Progenitor cell of endocrine pancreas (in vitro differentiated cells): Measurements from ENCODE around the gene CATSPER1. TPM values are rescaled to one million over a fixed set of nuclear protein-coding genes. Genes with fewer than 3 reads are reported as not detected.

Source experiments
- DNase-seq: peaks from one replicate; pipeline ENCODE4 v3.0.0; 2021; ENCODE audit warnings: low spot score; ENCODE audit not compliant: unreplicated experiment
- H3K27ac Mint-ChIP-seq: 2 replicates; pipeline ENCODE4 v1.8.0; 2021; ENCODE audit warnings: mild to moderate bottlenecking, moderate library complexity, mixed read lengths
- H3K27me3 Mint-ChIP-seq: 2 replicates; pipeline ENCODE4 v1.8.0; 2021; ENCODE audit warnings: mixed read lengths
- H3K36me3 Mint-ChIP-seq: 2 replicates; pipeline ENCODE4 v1.8.0; 2022; ENCODE audit warnings: mixed read lengths; ENCODE audit not compliant: insufficient read depth
- H3K4me1 Mint-ChIP-seq: 2 replicates; pipeline ENCODE4 v1.8.0; 2021; ENCODE audit warnings: low read depth, mixed read lengths
- H3K4me3 Mint-ChIP-seq: 2 replicates; pipeline ENCODE4 v1.8.0; 2021; ENCODE audit warnings: low read depth, mild to moderate bottlenecking, moderate library complexity, mixed read lengths
- H3K9me3 Mint-ChIP-seq: 2 replicates; pipeline ENCODE4 v1.8.0; 2021; ENCODE audit warnings: low read depth, mixed read lengths
- total RNA-seq: library from RNA; stranded (reverse); gene quantifications from 2 replicates; pipeline ENCODE4 v1.2.1, GENCODE V29; 2021
- TF ChIP-seq, protein P1 (sequence below): fragments of 200-600 bp; sonication (generic); IDR thresholded peaks from one replicate; pipeline ENCODE4 v1.5.0; 2021; ENCODE audit warnings: antibody characterized with exemption, mild to moderate bottlenecking; ENCODE audit not compliant: unreplicated experiment

Gene CATSPER1
- total RNA-seq, 1 donor from 2014 or later = not detected

DNA sequence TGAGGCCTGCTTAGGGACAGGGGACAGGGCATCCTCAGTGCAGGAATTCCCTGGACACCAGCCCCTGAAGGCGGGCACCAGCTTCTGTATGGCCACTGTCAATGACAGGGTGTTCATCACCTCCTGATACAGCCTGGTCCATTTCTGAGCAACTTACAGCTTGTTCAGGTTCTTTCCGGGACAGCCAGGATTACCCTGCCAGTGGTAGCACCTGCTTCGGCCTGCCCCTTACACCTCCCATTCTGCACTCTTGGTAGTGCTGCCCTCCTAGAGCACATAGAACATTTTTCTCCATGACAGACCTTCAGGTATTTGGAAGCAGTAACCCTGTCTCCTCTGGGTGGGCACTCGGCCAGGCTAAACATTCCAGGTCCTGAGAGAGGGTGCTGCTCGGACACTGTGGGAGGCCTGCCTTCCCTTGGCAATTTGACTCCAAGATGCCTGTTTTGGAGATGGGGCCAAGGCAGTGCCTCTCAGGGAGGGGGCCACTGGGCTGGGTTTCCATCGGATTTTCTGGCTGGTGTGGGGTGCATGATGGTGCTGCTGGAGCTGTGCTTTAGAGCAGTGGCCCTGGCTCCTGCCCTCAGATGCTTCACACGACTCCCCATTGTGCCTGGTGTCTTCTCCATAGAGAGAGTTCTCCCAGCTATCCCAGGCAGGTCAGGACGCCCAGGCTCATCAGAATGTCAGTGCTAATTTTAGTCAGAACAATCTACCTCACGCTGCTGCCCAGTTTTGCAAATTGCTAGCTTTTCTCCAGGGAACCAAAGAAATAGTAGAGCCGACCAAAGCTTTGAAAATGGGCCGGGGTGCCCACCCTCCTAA, 21.5 kb upstream of the CATSPER1 start:
- H3K4me1 Mint-ChIP-seq = peaks cover 28% of the 10 kb centered on the region
- no peaks in the 10 kb centered on the region for H3K27me3 Mint-ChIP-seq
- no peaks in the 10 kb centered on the region for H3K9me3 Mint-ChIP-seq
- no peak overlapping the region for H3K27ac Mint-ChIP-seq
- H3K36me3 Mint-ChIP-seq = peaks cover 2% of the 10 kb centered on the region
- DNase-seq = no peak
- H3K4me3 Mint-ChIP-seq = peak overlapping the region; percentile 51
- TF ChIP-seq, protein P1, sequence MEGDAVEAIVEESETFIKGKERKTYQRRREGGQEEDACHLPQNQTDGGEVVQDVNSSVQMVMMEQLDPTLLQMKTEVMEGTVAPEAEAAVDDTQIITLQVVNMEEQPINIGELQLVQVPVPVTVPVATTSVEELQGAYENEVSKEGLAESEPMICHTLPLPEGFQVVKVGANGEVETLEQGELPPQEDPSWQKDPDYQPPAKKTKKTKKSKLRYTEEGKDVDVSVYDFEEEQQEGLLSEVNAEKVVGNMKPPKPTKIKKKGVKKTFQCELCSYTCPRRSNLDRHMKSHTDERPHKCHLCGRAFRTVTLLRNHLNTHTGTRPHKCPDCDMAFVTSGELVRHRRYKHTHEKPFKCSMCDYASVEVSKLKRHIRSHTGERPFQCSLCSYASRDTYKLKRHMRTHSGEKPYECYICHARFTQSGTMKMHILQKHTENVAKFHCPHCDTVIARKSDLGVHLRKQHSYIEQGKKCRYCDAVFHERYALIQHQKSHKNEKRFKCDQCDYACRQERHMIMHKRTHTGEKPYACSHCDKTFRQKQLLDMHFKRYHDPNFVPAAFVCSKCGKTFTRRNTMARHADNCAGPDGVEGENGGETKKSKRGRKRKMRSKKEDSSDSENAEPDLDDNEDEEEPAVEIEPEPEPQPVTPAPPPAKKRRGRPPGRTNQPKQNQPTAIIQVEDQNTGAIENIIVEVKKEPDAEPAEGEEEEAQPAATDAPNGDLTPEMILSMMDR = no peak

DNA sequence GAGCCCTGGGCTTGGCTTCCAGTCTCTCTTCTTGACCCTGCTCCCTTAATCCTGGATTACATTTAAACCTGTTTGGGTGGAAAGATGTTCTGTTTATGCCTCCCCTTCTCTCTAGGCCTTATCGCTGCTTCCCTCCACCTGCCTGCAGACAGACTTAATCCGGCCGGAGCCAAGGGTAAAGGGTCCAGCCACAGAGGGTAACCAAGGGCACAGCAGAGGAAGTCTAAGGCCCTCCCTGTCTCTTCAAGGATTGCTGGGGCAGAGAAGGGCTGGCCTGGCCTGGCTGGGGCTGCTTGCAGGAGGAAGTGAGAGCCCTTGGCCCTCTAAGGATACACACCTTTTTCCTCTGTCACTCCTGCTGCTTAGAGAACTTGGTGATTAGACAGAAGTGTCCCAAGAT, 20.6 kb upstream of the CATSPER1 start:
- Mint-ChIP-seq H3K4me1 (peaks cover 23% of the 10 kb centered on the region), H3K27ac (no peak overlapping the region), H3K4me3 (no peak overlapping the region), H3K36me3 (no peaks in the 10 kb centered on the region), H3K9me3 (no peaks in the 10 kb centered on the region), H3K27me3 (no peaks in the 10 kb centered on the region)
- TF ChIP-seq, protein P1 = no peak
- no peak for DNase-seq

DNA sequence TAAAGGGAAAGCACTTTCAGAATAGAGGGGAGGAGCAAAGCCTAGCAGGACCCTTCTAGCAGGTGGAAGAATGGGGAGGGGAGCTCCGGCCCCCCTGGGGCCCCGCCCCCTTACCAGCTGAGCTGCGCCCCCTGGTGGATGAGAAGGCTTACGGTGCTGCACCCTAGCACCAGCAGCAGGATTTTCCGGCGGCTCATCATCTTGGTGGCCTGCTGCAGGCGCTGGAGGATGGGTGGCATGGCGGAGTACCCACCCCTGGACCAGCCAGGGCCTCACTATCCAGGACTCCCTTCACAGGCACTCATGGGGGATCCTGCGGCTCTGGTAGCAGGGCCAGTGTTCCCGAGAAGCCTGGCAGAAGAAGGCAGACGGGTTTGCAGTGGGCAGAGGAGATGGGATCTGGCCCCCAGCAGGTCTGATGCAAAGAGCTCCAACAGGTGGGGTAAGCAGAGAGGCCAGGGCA, 18.9 kb upstream of the CATSPER1 start:
- TF ChIP-seq, protein P1 = peak; percentile 96
- Mint-ChIP-seq H3K27ac (no peak overlapping the region), H3K27me3 (no peaks in the 10 kb centered on the region), H3K36me3 (no peaks in the 10 kb centered on the region), H3K4me1 (peaks cover 12% of the 10 kb centered on the region), H3K9me3 (no peaks in the 10 kb centered on the region), H3K4me3 (no peak overlapping the region)
- peak; percentile 88 for DNase-seq

DNA sequence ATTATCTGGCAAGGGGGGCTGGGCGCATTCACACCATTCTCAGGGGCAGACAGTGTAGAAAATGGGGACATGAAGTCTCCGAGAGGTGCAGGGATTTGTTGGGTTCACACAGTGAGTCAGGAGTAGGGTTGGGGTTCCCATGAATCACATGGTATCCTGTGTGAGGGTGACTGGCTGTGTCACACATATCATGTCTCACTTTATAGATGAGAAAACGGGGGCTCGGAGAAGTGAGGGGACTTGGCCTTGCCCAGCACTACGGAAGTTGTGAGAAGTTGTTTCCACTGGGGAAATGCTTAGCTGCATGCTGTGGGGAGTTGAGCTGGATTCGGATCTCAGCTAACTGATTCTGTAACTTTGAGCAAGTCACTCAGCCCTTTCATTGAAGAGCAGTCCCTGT, 18.5 kb upstream of the CATSPER1 start:
- H3K4me3 Mint-ChIP-seq = no peak overlapping the region
- no peaks in the 10 kb centered on the region for H3K9me3 Mint-ChIP-seq
- H3K27me3 Mint-ChIP-seq = no peaks in the 10 kb centered on the region
- TF ChIP-seq, protein P1 = no peak
- H3K27ac Mint-ChIP-seq = peak overlapping the region; percentile 1
- H3K36me3 Mint-ChIP-seq = no peaks in the 10 kb centered on the region
- peaks cover 11% of the 10 kb centered on the region for H3K4me1 Mint-ChIP-seq
- DNase-seq = no peak

DNA sequence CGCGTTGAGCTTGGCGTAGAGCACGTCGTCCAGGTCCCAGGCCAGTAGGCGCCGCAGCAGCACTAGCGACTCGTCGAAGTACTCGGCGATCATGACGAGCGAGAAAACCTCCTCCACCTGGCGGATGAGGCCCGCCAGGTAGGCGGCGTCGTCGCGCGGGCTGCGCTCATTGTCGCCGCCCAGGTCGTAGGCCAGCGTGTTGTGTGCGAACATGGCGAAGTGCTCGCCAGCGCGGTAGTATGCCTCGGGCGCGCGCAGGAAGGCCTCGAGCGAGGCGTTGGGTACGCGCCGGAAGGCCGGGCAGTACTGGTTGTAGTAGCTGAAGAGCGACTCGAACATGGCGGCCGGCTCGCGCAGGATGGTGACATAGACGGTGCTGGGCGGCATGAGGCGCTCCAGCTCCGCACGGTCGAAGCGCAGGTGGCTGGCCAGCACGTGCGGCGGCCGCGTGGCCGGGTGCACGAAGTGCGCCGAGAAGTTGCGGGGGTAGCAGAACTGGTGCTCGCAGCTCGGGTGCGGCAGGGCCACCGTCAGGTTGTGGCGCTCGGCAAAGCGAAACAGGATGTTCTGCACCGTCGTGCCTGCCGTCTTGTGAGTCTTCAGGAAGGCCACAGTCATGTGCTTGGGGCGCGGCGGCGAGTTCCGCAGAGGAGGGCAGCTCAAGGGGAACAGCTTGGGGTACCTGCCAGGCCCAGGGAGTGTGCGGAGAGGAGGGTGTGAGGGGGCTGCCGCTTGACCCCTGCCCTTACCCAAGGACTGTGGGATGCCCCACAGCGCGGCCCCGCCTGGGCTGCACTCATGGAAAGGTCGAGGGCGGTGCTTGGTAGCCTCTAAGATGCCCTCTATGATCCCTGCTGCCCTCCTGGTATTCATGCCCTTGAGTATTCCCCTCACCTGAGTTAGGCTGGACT, 17.0 kb upstream of the CATSPER1 start:
- Mint-ChIP-seq H3K9me3 (no peaks in the 10 kb centered on the region), H3K4me1 (peaks cover 6% of the 10 kb centered on the region), H3K4me3 (no peak overlapping the region), H3K27ac (no peak overlapping the region), H3K36me3 (no peaks in the 10 kb centered on the region), H3K27me3 (no peaks in the 10 kb centered on the region)
- TF ChIP-seq, protein P1 = no peak
- DNase-seq = no peak
